ENCODE data around the gene CALML3. TPM values are rescaled to one million over a fixed set of nuclear protein-coding genes. Genes with fewer than 3 reads are reported as not detected.

CALML3 gene
- total RNA-seq, 4 donors from 2014 or later, result 196 to 799 (median 315) TPM

GRCh38 chr10:5519054-5519453 is 5.7 kb upstream of the CALML3 start:
- no peak overlapping the region for H3K4me3 ChIP-seq
- 88 to 92% methylated on average over 3 of the region's 3 CpGs for WGBS, 2 donors
- H3K27ac ChIP-seq, result no peak overlapping the region
- intact Hi-C loops (cut with DNase I), result no loop called here
- TF ChIP-seq POLR2A (IDR thresholded peaks at IDR 0.05), result no peak
- no peak for TF ChIP-seq CTCF (IDR thresholded peaks at IDR 0.05)
- no peaks in the 10 kb centered on the region for H3K27me3 ChIP-seq
- peaks cover 0 to 18% (median 0%) of the 10 kb centered on the region in 3 donors for H3K4me1 ChIP-seq
- no peaks in the 10 kb centered on the region for H3K9me3 ChIP-seq
- no peaks in the 10 kb centered on the region for H3K36me3 ChIP-seq
- no peak for DNase-seq

GRCh38 chr10:5522913-5523560 is 1.7 kb upstream of the CALML3 start:
- H3K9me3 ChIP-seq, result no peaks in the 10 kb centered on the region
- H3K27ac ChIP-seq, result no peak overlapping the region
- intact Hi-C loops (cut with DNase I), result no loop called here
- WGBS, 2 donors, result 79 to 90% methylated on average over 3 to 4 of the region's 7 CpGs
- no peak for DNase-seq
- H3K36me3 ChIP-seq, result no peaks in the 10 kb centered on the region
- TF ChIP-seq POLR2A (IDR thresholded peaks at IDR 0.05) (no peak), CTCF (IDR thresholded peaks at IDR 0.05) (no peak)
- H3K4me3 ChIP-seq, result no peak overlapping the region
- peaks cover 5 to 38% (median 5%) of the 10 kb centered on the region in 3 donors for H3K4me1 ChIP-seq
- no peaks in the 10 kb centered on the region for H3K27me3 ChIP-seq

GRCh38 chr10:5523796-5524574 is 776 bp upstream of the CALML3 start:
- 77 to 80% methylated on average over 7 to 11 of the region's 11 CpGs for WGBS, 2 donors
- no peak for DNase-seq
- TF ChIP-seq POLR2A (IDR thresholded peaks at IDR 0.05), result no peak
- no peak for TF ChIP-seq CTCF (IDR thresholded peaks at IDR 0.05)
- peak overlapping the region; percentile 88 to 93 (median 92) for H3K27ac ChIP-seq
- H3K9me3 ChIP-seq, result no peaks in the 10 kb centered on the region
- H3K4me1 ChIP-seq, result peaks cover 5 to 48% (median 6%) of the 10 kb centered on the region in 3 donors
- H3K36me3 ChIP-seq, result no peaks in the 10 kb centered on the region
- H3K4me3 ChIP-seq, result peak overlapping the region in 3 of 4 donors; percentile 57 to 70 (median 60)
- intact Hi-C loops (cut with DNase I), result no loop called here
- H3K27me3 ChIP-seq, result no peaks in the 10 kb centered on the region

GRCh38 chr10:5525561-5526341 is 990 bp downstream of the CALML3 start:
- TF ChIP-seq POLR2A (IDR thresholded peaks at IDR 0.05) (peak in 1 of 4 donors; percentile 17), CTCF (IDR thresholded peaks at IDR 0.05) (no peak)
- H3K4me3 ChIP-seq, result peak overlapping the region; percentile 57 to 70 (median 58)
- H3K4me1 ChIP-seq, result peaks cover 10 to 66% (median 23%) of the 10 kb centered on the region in 3 donors
- WGBS, 2 donors, result 30 to 57% methylated on average over 7 to 13 of the region's 34 CpGs
- no peaks in the 10 kb centered on the region for H3K9me3 ChIP-seq
- peak overlapping the region; percentile 88 to 93 (median 92) for H3K27ac ChIP-seq
- intact Hi-C loops (cut with DNase I), result no loop called here
- no peak for DNase-seq
- H3K36me3 ChIP-seq, result no peaks in the 10 kb centered on the region
- no peaks in the 10 kb centered on the region for H3K27me3 ChIP-seq
